ENCODE data around the gene GPRIN2. TPM values are rescaled to one million over a fixed set of nuclear protein-coding genes. Genes with fewer than 3 reads are reported as not detected.
A peak's percentile ranks its signal among the peaks of the same experiment; 100 is the strongest.

Gene GPRIN2
- total RNA-seq, 2 experiments from 2014 or later = not detected

DNA sequence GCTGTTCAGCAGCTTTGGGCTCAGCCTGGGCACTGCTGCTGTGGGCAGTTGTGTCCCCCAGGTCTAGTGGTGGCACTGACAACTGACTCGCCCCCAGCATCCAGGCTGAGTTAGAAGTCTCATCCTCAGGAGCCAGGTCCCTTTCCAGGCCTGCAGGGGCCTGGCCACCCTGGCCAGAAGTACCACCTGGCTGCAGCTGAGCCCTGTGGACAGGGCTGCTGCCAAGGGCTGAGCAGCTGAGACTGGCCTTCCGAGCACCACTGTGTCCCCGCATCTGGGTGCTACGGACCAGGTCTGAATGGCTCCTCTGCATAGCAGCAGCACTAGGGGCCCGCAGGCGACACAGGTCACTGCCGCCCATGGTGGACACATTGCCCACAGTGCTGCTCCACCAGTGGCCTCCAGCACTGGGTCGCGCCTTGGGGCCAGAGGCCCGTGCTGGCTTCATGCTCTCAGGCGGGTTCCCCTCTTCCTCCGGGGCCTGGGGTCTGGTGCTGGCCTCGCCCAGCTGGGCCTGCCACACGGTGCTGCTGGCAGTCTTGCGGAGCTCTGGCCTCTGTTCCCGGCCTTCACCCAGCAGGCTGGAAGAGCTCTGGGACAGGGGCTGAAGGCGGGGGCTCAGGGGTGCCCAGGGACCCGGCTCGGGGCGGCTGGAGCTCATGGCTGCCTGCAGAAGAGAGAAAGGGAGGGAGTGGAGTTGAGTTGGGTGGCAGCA lies 6.2 kb downstream of the GPRIN2 start:
- CTCF ChIA-PET = no interaction called here
- no peak overlapping the region for H3K4me3 Mint-ChIP-seq
- ATAC-seq (ENCODE audit: poor library complexity) (no peak), DNase-seq (peak in 3 of 14 experiments; percentile 1 to 33 (median 3))
- no peaks in the 10 kb centered on the region for H3K36me3 Mint-ChIP-seq (ENCODE audit: low read depth)
- no peaks in the 10 kb centered on the region for H3K27me3 Mint-ChIP-seq
- intact Hi-C loops (cut with DNase I, micrococcal nuclease) = loop anchor here in 1 of 2 experiments (2.0 to 10.0 kb wide), 2 partner anchors 19 to 1685 kb away; no protein-coding TSS in a partner anchor
- H3K9me3 ChIP-seq (ENCODE audit: control insufficient read depth in 1 of 2, insufficient read depth in 1 of 2, low read length in 2 of 2) = peaks cover 0 to 12% of the 10 kb centered on the region in 2 experiments
- H3K9me3 Mint-ChIP-seq = no peaks in the 10 kb centered on the region
- H3K27ac Mint-ChIP-seq = no peak overlapping the region
- H3K4me3 ChIP-seq (ENCODE audit: low read length) = no peak overlapping the region
- H3K4me1 Mint-ChIP-seq (ENCODE audit: low read depth) = no peaks in the 10 kb centered on the region
- no peaks in the 10 kb centered on the region for H3K36me3 ChIP-seq (ENCODE audit: insufficient read depth, low read length)
- H3K27me3 ChIP-seq (ENCODE audit: control insufficient read depth in 1 of 2, insufficient read depth in 2 of 2, low read length in 2 of 2) = peaks cover 12 to 13% of the 10 kb centered on the region in 2 experiments
- H3K27ac ChIP-seq (ENCODE audit: low read depth in 1 of 2, low read length in 2 of 2) = no peak overlapping the region
- POLR2A ChIA-PET = no interaction called here
- TF ChIP-seq, protein P1, sequence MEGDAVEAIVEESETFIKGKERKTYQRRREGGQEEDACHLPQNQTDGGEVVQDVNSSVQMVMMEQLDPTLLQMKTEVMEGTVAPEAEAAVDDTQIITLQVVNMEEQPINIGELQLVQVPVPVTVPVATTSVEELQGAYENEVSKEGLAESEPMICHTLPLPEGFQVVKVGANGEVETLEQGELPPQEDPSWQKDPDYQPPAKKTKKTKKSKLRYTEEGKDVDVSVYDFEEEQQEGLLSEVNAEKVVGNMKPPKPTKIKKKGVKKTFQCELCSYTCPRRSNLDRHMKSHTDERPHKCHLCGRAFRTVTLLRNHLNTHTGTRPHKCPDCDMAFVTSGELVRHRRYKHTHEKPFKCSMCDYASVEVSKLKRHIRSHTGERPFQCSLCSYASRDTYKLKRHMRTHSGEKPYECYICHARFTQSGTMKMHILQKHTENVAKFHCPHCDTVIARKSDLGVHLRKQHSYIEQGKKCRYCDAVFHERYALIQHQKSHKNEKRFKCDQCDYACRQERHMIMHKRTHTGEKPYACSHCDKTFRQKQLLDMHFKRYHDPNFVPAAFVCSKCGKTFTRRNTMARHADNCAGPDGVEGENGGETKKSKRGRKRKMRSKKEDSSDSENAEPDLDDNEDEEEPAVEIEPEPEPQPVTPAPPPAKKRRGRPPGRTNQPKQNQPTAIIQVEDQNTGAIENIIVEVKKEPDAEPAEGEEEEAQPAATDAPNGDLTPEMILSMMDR (IDR thresholded peaks at IDR 0.05) = no peak
- H3K4me1 ChIP-seq (ENCODE audit: insufficient read depth, low read length) = no peaks in the 10 kb centered on the region

DNA sequence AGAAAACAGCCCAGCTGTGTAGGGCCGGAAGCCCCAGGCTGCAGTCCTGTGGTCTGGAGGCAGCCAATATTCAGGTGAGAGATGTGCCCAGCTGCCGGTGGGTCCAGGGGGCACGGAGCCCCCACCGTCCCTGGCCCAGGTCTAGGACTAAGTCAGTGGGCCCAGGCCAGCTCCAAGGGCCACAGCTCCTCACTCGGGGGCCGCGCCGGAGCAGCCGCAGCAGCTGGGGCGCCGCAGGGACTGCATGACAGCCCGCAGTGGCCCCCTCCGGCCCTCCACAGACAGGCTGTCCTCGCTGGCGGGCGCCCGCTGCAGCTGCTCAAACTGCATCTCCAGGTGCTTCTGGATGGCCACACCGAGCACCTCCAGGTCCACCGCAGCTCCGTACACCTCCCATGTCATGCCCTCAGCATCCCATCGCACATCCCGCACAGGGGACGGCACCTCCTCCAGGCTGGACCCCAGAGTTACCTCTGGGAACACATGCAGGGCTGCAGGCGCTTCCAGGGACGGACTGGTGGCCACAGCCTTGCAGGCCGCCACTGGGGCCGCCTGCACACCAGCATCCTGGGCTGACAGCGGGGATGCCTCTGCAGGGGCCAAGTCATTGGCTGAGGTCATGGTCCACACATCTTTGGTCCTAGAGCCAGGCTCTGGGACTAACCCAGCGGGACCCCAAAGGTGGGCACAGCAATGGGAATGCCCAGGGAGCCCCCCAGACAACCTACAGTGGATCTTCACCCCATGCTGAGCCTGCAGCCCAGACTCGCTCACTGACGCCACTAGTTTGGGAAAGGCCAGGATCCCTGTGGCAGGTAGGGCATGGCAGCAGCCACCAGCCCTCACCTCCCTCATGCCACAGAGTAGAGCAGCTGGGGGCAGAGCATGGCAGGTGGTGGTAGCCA lies 7.0 kb downstream of the GPRIN2 start:
- no peak overlapping the region for H3K27ac ChIP-seq (ENCODE audit: low read depth in 1 of 2, low read length in 2 of 2)
- H3K4me3 ChIP-seq (ENCODE audit: low read length) = no peak overlapping the region
- no peak overlapping the region for H3K27ac Mint-ChIP-seq
- H3K36me3 Mint-ChIP-seq (ENCODE audit: low read depth) = no peaks in the 10 kb centered on the region
- POLR2A ChIA-PET = no interaction called here
- no peaks in the 10 kb centered on the region for H3K36me3 ChIP-seq (ENCODE audit: insufficient read depth, low read length)
- no peaks in the 10 kb centered on the region for H3K4me1 ChIP-seq (ENCODE audit: insufficient read depth, low read length)
- CTCF ChIA-PET = no interaction called here
- H3K27me3 Mint-ChIP-seq = peaks cover 5% of the 10 kb centered on the region
- DNase-seq = peak in 3 of 14 experiments; percentile 1 to 34 (median 2)
- no peak for ATAC-seq (ENCODE audit: poor library complexity)
- intact Hi-C loops (cut with DNase I, micrococcal nuclease) = loop anchor here in 1 of 2 experiments (2.0 to 10.0 kb wide), 2 partner anchors 19 to 1685 kb away; no protein-coding TSS in a partner anchor
- H3K4me1 Mint-ChIP-seq (ENCODE audit: low read depth) = no peaks in the 10 kb centered on the region
- H3K27me3 ChIP-seq (ENCODE audit: control insufficient read depth in 1 of 2, insufficient read depth in 2 of 2, low read length in 2 of 2) = peaks cover 5% of the 10 kb centered on the region in 2 experiments
- H3K9me3 Mint-ChIP-seq = no peaks in the 10 kb centered on the region
- H3K4me3 Mint-ChIP-seq = no peak overlapping the region
- peaks cover 0 to 12% of the 10 kb centered on the region in 2 experiments for H3K9me3 ChIP-seq (ENCODE audit: control insufficient read depth in 1 of 2, insufficient read depth in 1 of 2, low read length in 2 of 2)
- TF ChIP-seq, protein P1 (IDR thresholded peaks at IDR 0.05) = no peak

GRCh38 chr10:46548498-46549090 lies 7.9 kb downstream of the GPRIN2 start:
- peak in 2 of 14 experiments; percentile 0 to 2 for DNase-seq
- TF ChIP-seq, protein P1 (IDR thresholded peaks at IDR 0.05) = no peak
- no peak overlapping the region for H3K4me3 Mint-ChIP-seq
- intact Hi-C loops (cut with DNase I, micrococcal nuclease) = no loop called here
- H3K27me3 ChIP-seq (ENCODE audit: control insufficient read depth in 1 of 2, insufficient read depth in 2 of 2, low read length in 2 of 2) = peaks cover 0 to 3% of the 10 kb centered on the region in 2 experiments
- no peaks in the 10 kb centered on the region for H3K9me3 Mint-ChIP-seq
- no peaks in the 10 kb centered on the region for H3K4me1 ChIP-seq (ENCODE audit: insufficient read depth, low read length)
- no peak overlapping the region for H3K4me3 ChIP-seq (ENCODE audit: low read length)
- ChIA-PET POLR2A (no interaction called here), CTCF (no interaction called here)
- no peaks in the 10 kb centered on the region for H3K36me3 ChIP-seq (ENCODE audit: insufficient read depth, low read length)
- no peak overlapping the region for H3K27ac ChIP-seq (ENCODE audit: low read depth in 1 of 2, low read length in 2 of 2)
- no peaks in the 10 kb centered on the region for H3K36me3 Mint-ChIP-seq (ENCODE audit: low read depth)
- peaks cover 0 to 12% of the 10 kb centered on the region in 2 experiments for H3K9me3 ChIP-seq (ENCODE audit: control insufficient read depth in 1 of 2, insufficient read depth in 1 of 2, low read length in 2 of 2)
- no peaks in the 10 kb centered on the region for H3K4me1 Mint-ChIP-seq (ENCODE audit: low read depth)
- H3K27ac Mint-ChIP-seq = no peak overlapping the region
- no peak for ATAC-seq (ENCODE audit: poor library complexity)
- peaks cover 12% of the 10 kb centered on the region for H3K27me3 Mint-ChIP-seq
